OCI-LY3 (cell line): ENCODE measurements around the gene HSD17B11.

Experiments used
- EZH2phosphoT487 ChIP-seq: fragments of 200-600 bp; shearing (Covaris generic); IDR thresholded peaks from 2 replicates; pipeline ENCODE4 v1.6.1; 2018; ENCODE audit warnings: antibody characterized with exemption, mixed run types, low read depth
- TF ChIP-seq, protein P1 (sequence below): fragments of 200-600, 300-600 bp; sonication (generic); IDR thresholded peaks from 2 replicates; pipeline ENCODE4 v1.5.1; 2014; ENCODE audit warnings: antibody characterized with exemption, low read length, low read depth

DNA sequence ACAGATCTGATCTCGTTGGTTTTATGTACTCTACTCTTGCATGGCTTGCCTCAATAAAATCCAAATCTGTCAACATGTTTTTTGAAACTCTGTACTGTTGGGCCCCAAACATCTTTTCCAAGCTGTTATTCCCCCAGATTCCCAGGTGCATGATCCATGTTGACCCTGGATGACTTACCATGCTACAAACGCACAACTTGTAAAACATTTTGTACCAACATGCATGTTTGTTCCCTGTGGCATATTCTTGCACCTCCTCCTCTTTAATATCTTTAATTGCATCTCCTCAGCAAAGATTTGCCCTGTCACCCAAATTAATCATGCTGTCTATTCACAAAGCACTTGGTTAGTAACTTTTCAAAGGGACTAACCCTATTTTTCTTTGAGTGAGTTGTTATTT lies 92.6 kb downstream of the HSD17B11 start:
- TF ChIP-seq, protein P1, sequence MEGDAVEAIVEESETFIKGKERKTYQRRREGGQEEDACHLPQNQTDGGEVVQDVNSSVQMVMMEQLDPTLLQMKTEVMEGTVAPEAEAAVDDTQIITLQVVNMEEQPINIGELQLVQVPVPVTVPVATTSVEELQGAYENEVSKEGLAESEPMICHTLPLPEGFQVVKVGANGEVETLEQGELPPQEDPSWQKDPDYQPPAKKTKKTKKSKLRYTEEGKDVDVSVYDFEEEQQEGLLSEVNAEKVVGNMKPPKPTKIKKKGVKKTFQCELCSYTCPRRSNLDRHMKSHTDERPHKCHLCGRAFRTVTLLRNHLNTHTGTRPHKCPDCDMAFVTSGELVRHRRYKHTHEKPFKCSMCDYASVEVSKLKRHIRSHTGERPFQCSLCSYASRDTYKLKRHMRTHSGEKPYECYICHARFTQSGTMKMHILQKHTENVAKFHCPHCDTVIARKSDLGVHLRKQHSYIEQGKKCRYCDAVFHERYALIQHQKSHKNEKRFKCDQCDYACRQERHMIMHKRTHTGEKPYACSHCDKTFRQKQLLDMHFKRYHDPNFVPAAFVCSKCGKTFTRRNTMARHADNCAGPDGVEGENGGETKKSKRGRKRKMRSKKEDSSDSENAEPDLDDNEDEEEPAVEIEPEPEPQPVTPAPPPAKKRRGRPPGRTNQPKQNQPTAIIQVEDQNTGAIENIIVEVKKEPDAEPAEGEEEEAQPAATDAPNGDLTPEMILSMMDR, result no peak
- no peak for TF ChIP-seq EZH2phosphoT487
